Mesenchymal stem cell (in vitro differentiated cells and primary cell): ENCODE results near the gene BRIP1.
"Not testable (repeated sequence)": the region's sequence is repeated elsewhere in the genome, so short reads cannot be mapped to it uniquely, and the experiment has no call there.

Experiments
- DNase-seq: peaks from one replicate; pipeline ENCODE4 v3.0.0-alpha.2; 2013
- H2AFZ ChIP-seq: one replicate; pipeline ENCODE4 v1.6.1; 2013; ENCODE audit warnings: low read depth, mild to moderate bottlenecking, control low read depth, inconsistent platforms, low read length, moderate library complexity
- H2AK5ac ChIP-seq: 2 replicates; pipeline ENCODE4 v1.6.1; 2013; ENCODE audit warnings: low read length, moderate library complexity, mild to moderate bottlenecking, inconsistent platforms; ENCODE audit not compliant: severe bottlenecking
- H2BK120ac ChIP-seq: one replicate; pipeline ENCODE4 v1.6.1; 2013; ENCODE audit warnings: low read depth, mild to moderate bottlenecking, inconsistent platforms, low read length, moderate library complexity
- H2BK12ac ChIP-seq, 2 experiments: one replicate each; pipeline ENCODE4 v1.6.1; 2013; ENCODE audit warnings: inconsistent platforms in 2 of 2, low read length in 2 of 2, mild to moderate bottlenecking in 2 of 2, moderate library complexity in 2 of 2, control low read depth in 1 of 2
- H2BK15ac ChIP-seq: one replicate; pipeline ENCODE4 v1.6.1; 2013; ENCODE audit warnings: mild to moderate bottlenecking, low read depth, inconsistent platforms; ENCODE audit not compliant: poor library complexity, severe bottlenecking
- H2BK5ac ChIP-seq: 2 replicates; pipeline ENCODE4 v1.6.1; 2013; ENCODE audit warnings: low read depth, mild to moderate bottlenecking, low read length, control low read depth, inconsistent platforms; ENCODE audit not compliant: poor library complexity, severe bottlenecking
- H3K14ac ChIP-seq, 2 experiments: one replicate each; pipeline ENCODE4 v1.6.1; 2013; ENCODE audit warnings: inconsistent platforms in 2 of 2, low read length in 2 of 2, control low read depth in 1 of 2, mild to moderate bottlenecking in 1 of 2, moderate library complexity in 1 of 2
- H3K18ac ChIP-seq, 2 experiments: one replicate each; pipeline ENCODE4 v1.6.1; 2013; ENCODE audit warnings: inconsistent platforms in 2 of 2, low read length in 2 of 2, control low read depth in 1 of 2, low read depth in 1 of 2, mild to moderate bottlenecking in 1 of 2
- H3K23ac ChIP-seq, 2 experiments: one replicate each; pipeline ENCODE4 v1.6.1; 2013; ENCODE audit warnings: inconsistent platforms in 2 of 2, low read length in 2 of 2, mild to moderate bottlenecking in 2 of 2, moderate library complexity in 2 of 2, control low read depth in 1 of 2
- H3K27ac ChIP-seq: 2 replicates; pipeline ENCODE4 v1.5.1; 2013; ENCODE audit warnings: mild to moderate bottlenecking, moderate library complexity, low read length, control low read depth, inconsistent platforms; ENCODE audit not compliant: poor library complexity, severe bottlenecking
- H3K27me3 ChIP-seq, 2 experiments: 2 replicates each; pipeline versions ENCODE4 v1.6.1 to v1.7.0; 2013; ENCODE audit warnings: low read length in 2 of 2, mild to moderate bottlenecking in 2 of 2, moderate library complexity in 2 of 2, control low read depth in 1 of 2, inconsistent platforms in 1 of 2; ENCODE audit not compliant: control insufficient read depth in 1 of 2, insufficient read depth in 1 of 2
- H3K36me3 ChIP-seq, 2 experiments: 2 replicates each; pipeline versions ENCODE4 v1.6.1 to v1.7.0; 2013; ENCODE audit warnings: low read length in 2 of 2, control low read depth in 1 of 2, inconsistent platforms in 1 of 2, low read depth in 1 of 2, mild to moderate bottlenecking in 1 of 2; ENCODE audit not compliant: insufficient read depth in 2 of 2, control insufficient read depth in 1 of 2
- H3K4ac ChIP-seq, 2 experiments: one replicate each; pipeline ENCODE4 v1.6.1; 2013; ENCODE audit warnings: inconsistent platforms in 2 of 2, low read length in 2 of 2, mild to moderate bottlenecking in 2 of 2, moderate library complexity in 2 of 2, control low read depth in 1 of 2, low read depth in 1 of 2
- H3K4me1 ChIP-seq: 2 replicates; pipeline ENCODE4 v1.6.1; 2013; ENCODE audit warnings: low read depth, low read length, control low read depth; ENCODE audit not compliant: control insufficient read depth, insufficient read depth
- H3K4me2 ChIP-seq: 2 replicates; pipeline ENCODE4 v1.6.1; 2013; ENCODE audit warnings: low read length, mild to moderate bottlenecking, inconsistent platforms; ENCODE audit not compliant: poor library complexity, severe bottlenecking
- H3K4me3 ChIP-seq, 2 experiments: 2 replicates each; pipeline versions ENCODE4 v1.5.1 to v1.7.0; 2013; ENCODE audit warnings: low read length in 2 of 2, mild to moderate bottlenecking in 2 of 2, control low read depth in 1 of 2, low read depth in 1 of 2; ENCODE audit not compliant: insufficient read depth in 1 of 2
- H3K79me1 ChIP-seq: replicated peaks from 2 replicates; pipeline ENCODE4 v1.6.1; 2013; ENCODE audit warnings: mild to moderate bottlenecking, control low read depth, low read length, inconsistent platforms; ENCODE audit not compliant: poor library complexity, severe bottlenecking
- H3K9ac ChIP-seq: 2 replicates; pipeline ENCODE4 v1.7.0; 2013; ENCODE audit warnings: mild to moderate bottlenecking, low read length, moderate library complexity
- H3K9me3 ChIP-seq: 2 replicates; pipeline ENCODE4 v1.7.0; 2013; ENCODE audit warnings: mild to moderate bottlenecking, low read length; ENCODE audit not compliant: control insufficient read depth
- H4K8ac ChIP-seq: one replicate; pipeline ENCODE4 v1.6.1; 2013; ENCODE audit warnings: inconsistent platforms, mild to moderate bottlenecking, low read length, moderate library complexity
- H4K91ac ChIP-seq: one replicate; pipeline ENCODE4 v1.6.1; 2013; ENCODE audit warnings: mild to moderate bottlenecking, low read length, inconsistent platforms
- WGBS: methylation state at CpG from one replicate; pipeline ENCODE4 v1.1.7; 2013; ENCODE audit warnings: mixed read lengths; 5-methylcytosine and 5-hydroxymethylcytosine counted together

The BRIP1 gene

GRCh38 chr17:61822326-61823285, 40.7 kb downstream of the BRIP1 start:
- DNase-seq, result no peak
- no peak overlapping the region for H3K9ac ChIP-seq
- no peak overlapping the region for H2BK120ac ChIP-seq
- H3K27ac ChIP-seq, result no peak overlapping the region
- peaks cover 4% of the 10 kb centered on the region for H3K79me1 ChIP-seq
- H2BK12ac ChIP-seq, result no peak overlapping the region
- H3K36me3 ChIP-seq, result peaks cover 0 to 3% of the 10 kb centered on the region in 2 experiments
- H4K8ac ChIP-seq, result no peak overlapping the region
- H2BK15ac ChIP-seq, result no peak overlapping the region
- H2AK5ac ChIP-seq, result no peak overlapping the region
- H3K9me3 ChIP-seq, result no peaks in the 10 kb centered on the region
- H3K14ac ChIP-seq, result no peak overlapping the region
- H2BK5ac ChIP-seq, result no peak overlapping the region
- H3K4me3 ChIP-seq, result no peak overlapping the region
- no peaks in the 10 kb centered on the region for H3K4me1 ChIP-seq
- H3K4me2 ChIP-seq, result no peak overlapping the region
- H3K18ac ChIP-seq, result no peak overlapping the region
- H3K27me3 ChIP-seq, result no peaks in the 10 kb centered on the region
- H3K4ac ChIP-seq, result no peak overlapping the region
- no peak overlapping the region for H2AFZ ChIP-seq
- no peak overlapping the region for H4K91ac ChIP-seq
- 100% methylated on average over 6 of the region's 6 CpGs for WGBS
- no peak overlapping the region for H3K23ac ChIP-seq

GRCh38 chr17:61821655-61822054, 41.7 kb downstream of the BRIP1 start:
- Histone ChIP-seq H2BK15ac (no peak overlapping the region), H2BK12ac (no peak overlapping the region), H2BK120ac (no peak overlapping the region), H3K27ac (no peak overlapping the region), H3K23ac (no peak overlapping the region), H3K9me3 (no peaks in the 10 kb centered on the region), H3K4ac (no peak overlapping the region), H3K18ac (no peak overlapping the region), H2AK5ac (no peak overlapping the region), H3K36me3 (peaks cover 0 to 3% of the 10 kb centered on the region in 2 experiments), H2BK5ac (no peak overlapping the region), H3K14ac (no peak overlapping the region), H3K4me1 (no peaks in the 10 kb centered on the region), H3K4me2 (no peak overlapping the region), H2AFZ (no peak overlapping the region), H3K4me3 (no peak overlapping the region), H3K79me1 (peaks cover 2% of the 10 kb centered on the region), H3K27me3 (no peaks in the 10 kb centered on the region), H4K8ac (no peak overlapping the region), H4K91ac (no peak overlapping the region), H3K9ac (no peak overlapping the region)
- WGBS, result 80% methylated on average over 4 of the region's 4 CpGs
- DNase-seq, result no peak

- H4K91ac ChIP-seq, H3K18ac ChIP-seq, H3K27me3 ChIP-seq, H3K9ac ChIP-seq, H3K27ac ChIP-seq, H3K9me3 ChIP-seq, H3K4me2 ChIP-seq, H3K4me3 ChIP-seq, H2BK15ac ChIP-seq, H3K23ac ChIP-seq, H4K8ac ChIP-seq, H2BK12ac ChIP-seq, DNase-seq, H3K4ac ChIP-seq, H2BK5ac ChIP-seq, H3K36me3 ChIP-seq, H3K4me1 ChIP-seq, H2AK5ac ChIP-seq, H3K14ac ChIP-seq, H3K79me1 ChIP-seq, H2BK120ac ChIP-seq, H2AFZ ChIP-seq: not testable (repeated sequence)
- 96% methylated on average over 2 of the region's 3 CpGs for WGBS
Observed at GRCh38 chr17:61819265-61819664, 44.1 kb downstream of the BRIP1 start.

- Histone ChIP-seq H3K79me1 (peaks cover 2% of the 10 kb centered on the region), H3K18ac (no peak overlapping the region), H3K4me1 (no peaks in the 10 kb centered on the region), H3K9me3 (no peaks in the 10 kb centered on the region), H3K4me2 (no peak overlapping the region), H3K14ac (no peak overlapping the region), H3K4me3 (no peak overlapping the region), H4K8ac (no peak overlapping the region), H4K91ac (no peak overlapping the region), H3K9ac (no peak overlapping the region), H2BK120ac (no peak overlapping the region), H3K23ac (no peak overlapping the region), H2AFZ (no peak overlapping the region), H3K27me3 (no peaks in the 10 kb centered on the region), H2BK5ac (no peak overlapping the region), H3K4ac (no peak overlapping the region), H2BK15ac (no peak overlapping the region), H2BK12ac (no peak overlapping the region), H2AK5ac (no peak overlapping the region), H3K27ac (no peak overlapping the region), H3K36me3 (peaks cover 0 to 3% of the 10 kb centered on the region in 2 experiments)
- DNase-seq, result no peak
Observed at GRCh38 chr17:61818225-61818624, 45.1 kb downstream of the BRIP1 start.
